Stimulated activated CD8-positive, alpha-beta memory T cell treated with anti-CD3 and anti-CD28 coated beads, Interleukin-4, amount 100 ng/mL, for 24 hours (primary cell): ENCODE data around the gene SRGAP1.

ENCODE experiments used
- DNase-seq: peaks from one replicate; pipeline ENCODE4 v3.0.0-alpha.2; 2020; ENCODE audit warnings: low read depth

SRGAP1 gene

DNA sequence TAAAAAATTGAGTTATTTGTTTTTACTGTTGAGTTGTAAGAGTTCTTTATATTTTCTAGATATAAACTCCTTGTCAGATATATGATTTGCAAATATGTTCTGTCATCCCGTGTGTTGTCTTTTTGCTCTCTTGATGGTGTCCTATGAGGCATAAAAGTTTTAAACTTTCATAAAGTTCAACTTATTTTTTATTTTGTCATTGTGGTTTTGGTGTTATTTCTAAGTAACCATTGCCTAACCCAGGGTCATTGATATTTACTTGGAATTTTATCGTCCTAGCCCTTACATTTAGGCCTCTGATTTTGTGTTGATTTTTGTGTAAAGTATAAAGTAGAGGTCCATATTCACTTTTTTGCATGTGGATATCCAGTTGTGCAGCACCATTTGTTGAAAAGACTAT, 63.1 kb downstream of the SRGAP1 start:
- no peak for DNase-seq

DNA sequence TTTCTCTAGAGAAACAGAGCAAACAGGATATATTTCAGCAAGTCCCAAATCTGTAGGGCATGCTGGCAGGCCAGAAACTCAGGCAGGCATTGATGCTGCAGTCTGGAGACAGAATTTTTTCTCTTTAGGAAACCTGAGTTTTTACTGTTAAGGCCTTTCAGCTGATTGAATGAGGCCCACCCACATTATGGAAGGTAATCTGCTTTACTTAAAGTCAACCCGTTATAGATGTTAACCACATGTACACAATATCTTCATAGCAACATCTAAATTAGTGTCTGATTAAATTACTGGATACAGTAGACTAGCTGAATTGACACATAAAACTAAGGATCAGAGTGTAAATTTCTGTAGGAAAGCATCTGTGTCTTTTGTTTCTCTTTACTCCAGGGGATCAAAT, 65.2 kb downstream of the SRGAP1 start:
- no peak for DNase-seq

DNA sequence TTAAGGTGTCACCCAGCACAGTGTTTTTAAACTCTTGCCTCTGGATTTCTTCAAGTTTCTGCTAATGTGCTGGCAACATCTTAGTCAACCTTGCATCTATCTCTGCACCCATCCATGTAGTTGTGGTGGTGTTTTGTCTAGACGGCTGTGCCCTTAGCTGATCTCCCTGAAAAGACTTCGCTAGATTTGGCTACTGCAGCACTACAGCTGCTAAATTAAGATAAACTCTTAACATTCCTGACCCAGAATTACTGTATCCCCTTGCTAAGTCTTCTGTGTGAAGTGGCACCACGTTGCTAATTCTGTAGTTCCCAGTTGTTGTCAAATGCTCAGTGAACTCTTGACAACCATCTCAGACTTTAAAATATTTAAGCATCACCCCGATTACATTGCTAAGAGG, 66.8 kb downstream of the SRGAP1 start:
- no peak for DNase-seq

- DNase-seq = no peak
Observed at GRCh38 chr12:63912651-63913050, 68.2 kb downstream of the SRGAP1 start.

DNA sequence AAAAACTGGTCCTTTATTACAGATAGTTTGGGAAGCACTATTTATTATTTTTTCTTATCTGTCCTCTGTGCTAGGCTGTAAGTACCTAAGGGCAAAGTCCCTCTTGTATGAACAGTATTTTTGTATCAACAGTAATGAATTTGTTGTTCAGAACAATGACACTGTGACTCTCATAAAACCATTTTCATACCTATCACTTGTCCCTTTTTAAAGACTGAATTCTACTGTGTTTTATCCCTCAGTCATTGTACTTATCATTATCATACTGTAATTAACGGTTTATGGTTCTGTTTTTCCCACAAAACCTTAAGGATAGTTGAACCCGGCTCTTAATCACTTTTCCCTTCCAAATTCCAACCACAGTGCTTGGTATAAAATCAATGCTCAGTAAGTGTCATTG, 69.4 kb downstream of the SRGAP1 start:
- no peak for DNase-seq

DNA sequence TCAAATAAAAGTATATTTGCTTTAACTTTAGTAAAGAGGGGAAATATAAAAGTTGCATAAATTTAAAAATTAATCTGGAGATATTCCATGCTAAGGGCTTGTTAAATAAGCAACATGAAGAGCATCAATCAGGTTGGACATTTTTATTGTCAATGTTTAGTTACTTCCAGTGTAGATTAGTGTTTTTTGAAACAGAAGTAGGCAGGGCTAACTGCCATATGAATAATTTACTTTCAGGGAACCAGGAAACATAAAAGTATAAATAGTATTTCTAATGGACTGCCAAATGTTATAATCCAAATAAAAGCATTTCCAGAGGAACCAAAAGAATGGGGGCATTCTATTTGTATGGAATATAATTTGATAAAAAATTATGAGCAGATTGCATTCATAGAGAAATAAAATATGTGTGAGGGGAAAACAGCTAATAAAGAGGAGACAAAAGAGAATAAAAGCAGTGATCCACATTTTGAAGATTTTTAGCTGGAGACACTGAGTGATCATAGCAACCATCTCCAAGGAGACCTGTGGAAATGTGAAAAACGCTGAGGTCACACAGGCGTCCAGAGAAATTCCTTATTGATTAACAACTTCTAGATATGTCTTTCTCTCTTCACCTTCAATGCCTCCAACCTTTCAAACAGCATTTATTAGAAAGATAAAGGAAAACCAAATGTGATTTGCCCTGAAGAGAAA, 70.8 kb downstream of the SRGAP1 start:
- DNase-seq = no peak

GRCh38 chr12:63916561-63917476, 72.3 kb downstream of the SRGAP1 start:
- no peak for DNase-seq

- DNase-seq = no peak
Observed at GRCh38 chr12:63917477-63917862, 73.0 kb downstream of the SRGAP1 start.

- DNase-seq = no peak
Observed at GRCh38 chr12:63917864-63918799, 73.6 kb downstream of the SRGAP1 start.

- no peak for DNase-seq
Observed at GRCh38 chr12:63918800-63919300, 74.3 kb downstream of the SRGAP1 start.

DNA sequence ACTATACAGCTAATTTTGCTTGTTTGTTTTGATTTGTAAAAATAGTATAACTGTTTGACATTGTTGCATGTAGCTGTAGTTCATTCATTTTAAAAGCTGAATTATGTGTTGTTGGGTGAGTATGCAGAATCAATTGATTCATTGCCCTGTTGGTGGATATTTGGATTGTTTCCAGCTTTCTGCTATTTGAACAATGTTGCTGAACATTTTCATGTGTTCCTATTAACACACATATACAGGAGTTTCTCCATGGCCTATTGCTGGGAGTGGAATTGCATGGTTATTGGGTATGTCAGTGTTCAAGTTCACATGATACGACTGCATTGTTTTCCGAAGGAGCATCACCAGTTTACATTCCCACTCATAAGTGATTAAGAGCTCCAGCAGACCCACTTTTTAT, 75.3 kb downstream of the SRGAP1 start:
- DNase-seq = no peak

DNA sequence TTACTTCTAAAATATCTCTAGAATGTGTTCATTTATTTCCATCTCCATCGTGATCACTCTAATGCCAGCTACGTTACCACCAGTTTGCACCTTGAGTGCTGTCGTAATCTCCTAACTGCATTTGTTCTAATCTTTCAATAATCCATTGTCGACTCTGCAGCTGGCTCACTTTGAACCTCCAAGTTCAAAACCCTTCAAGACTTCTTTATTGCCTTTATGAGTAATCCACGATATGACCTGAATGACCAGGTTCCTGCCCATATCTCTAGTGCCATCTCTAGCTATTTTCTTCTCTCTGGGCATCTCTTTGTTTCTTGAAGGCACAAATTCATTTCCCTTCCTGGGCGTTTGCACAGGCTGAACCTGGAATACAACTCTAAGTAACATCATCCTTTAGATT, 76.7 kb downstream of the SRGAP1 start:
- no peak for DNase-seq

DNA sequence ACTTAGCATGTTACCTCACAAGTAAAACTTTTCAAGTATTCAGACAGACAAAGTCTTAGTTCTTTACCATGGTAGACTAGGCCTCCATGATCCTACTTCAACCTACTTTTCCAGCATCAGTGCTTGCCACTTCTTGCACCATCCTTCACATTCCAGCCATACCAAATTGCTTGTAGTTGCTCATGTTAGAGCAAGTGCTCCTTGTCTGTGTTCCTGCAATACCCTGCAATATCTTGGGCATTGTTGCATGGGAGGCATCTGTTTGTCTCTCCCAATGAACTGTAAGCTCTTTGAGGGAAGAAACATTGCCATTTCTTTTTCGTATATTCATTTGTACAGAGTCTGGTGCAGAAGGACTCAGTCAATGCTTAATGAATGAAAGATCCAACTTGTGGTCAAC, 78.0 kb downstream of the SRGAP1 start:
- no peak for DNase-seq

DNA sequence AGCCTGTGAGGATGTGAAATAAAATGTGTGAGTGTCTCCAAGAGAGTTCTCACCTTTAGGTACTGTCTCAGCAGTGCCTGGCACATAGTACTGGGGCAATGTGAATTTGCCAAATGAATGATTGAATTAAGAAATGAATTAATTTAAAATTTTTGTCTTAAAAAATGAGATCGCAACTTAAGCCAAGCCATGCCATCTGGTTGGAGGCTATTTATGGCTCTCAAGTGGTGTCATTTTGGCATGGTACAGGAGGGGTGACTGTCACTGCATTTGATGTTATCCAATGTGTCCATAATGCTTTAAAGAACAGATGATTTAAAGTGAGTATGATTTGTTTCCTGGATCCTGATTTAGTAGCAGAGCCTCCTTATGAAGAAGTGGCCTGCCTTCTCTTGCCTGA, 80.3 kb downstream of the SRGAP1 start:
- no peak for DNase-seq

DNA sequence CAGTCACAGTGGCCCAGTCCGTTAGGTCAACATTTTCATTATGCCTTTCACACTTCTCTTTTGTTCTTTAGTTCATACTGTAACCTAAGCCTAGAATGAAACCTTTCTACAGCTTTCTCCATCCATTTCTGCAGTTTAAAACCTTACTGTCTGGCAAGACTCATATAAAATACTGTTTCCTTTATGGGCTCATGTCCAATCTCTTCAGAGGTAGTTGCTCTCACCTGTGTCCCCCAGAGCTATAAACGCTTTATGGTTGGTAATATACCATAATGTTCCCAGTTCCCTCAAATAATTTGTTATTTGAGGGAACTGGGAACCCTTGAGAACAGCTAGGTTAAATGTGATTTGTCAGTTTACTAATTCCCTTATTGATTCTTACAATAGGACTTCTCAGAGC, 83.0 kb downstream of the SRGAP1 start:
- no peak for DNase-seq

- DNase-seq = no peak
Observed at GRCh38 chr12:63928305-63928704, 83.8 kb downstream of the SRGAP1 start.

- no peak for DNase-seq
Observed at GRCh38 chr12:63929426-63929825, 84.9 kb downstream of the SRGAP1 start.

DNA sequence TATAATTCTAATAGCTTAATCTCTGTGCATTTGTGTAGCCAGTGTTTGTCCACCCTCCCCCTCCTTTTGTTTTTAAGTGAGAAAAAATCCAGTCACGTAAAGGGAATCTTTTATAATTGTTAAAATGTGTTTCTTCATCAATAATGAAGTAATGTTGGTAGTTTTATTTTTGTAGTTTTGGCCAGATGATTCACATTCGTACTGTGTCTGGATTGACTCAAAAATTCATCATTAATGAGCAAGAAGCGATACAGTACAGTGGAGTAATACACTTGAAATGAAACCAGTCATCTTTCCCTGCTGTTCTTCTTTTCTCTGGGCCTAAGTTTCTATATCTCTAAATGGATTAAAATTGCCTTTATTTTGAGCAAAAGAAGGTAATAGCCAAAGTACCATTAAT, 86.5 kb downstream of the SRGAP1 start:
- DNase-seq = no peak

- no peak for DNase-seq
Observed at GRCh38 chr12:63931703-63932102, 87.2 kb downstream of the SRGAP1 start.

GRCh38 chr12:63934936-63935335, 90.4 kb downstream of the SRGAP1 start:
- DNase-seq = no peak

GRCh38 chr12:63935361-63935760, 90.9 kb downstream of the SRGAP1 start:
- no peak for DNase-seq
